Hepatocyte (in vitro differentiated cells): ENCODE results near the gene SMIM38. TPM values are rescaled to one million over a fixed set of nuclear protein-coding genes. Genes with fewer than 3 reads are reported as not detected.

Experiments
- DNase-seq: peaks from one replicate; pipeline ENCODE4 v3.0.0-alpha.2; 2016; ENCODE audit warnings: low spot score
- H2AFZ ChIP-seq: fragments of 200-600 bp; sonication (generic); 2 replicates; pipeline ENCODE4 v1.6.0; 2016; ENCODE audit warnings: antibody characterized with exemption, mild to moderate bottlenecking
- H3K27ac ChIP-seq: fragments of 200-600 bp; sonication (generic); 2 replicates; pipeline ENCODE4 v1.5.1; 2016; ENCODE audit warnings: mild to moderate bottlenecking
- H3K27me3 ChIP-seq: fragments of 200-600 bp; sonication (generic); 2 replicates; pipeline ENCODE4 v1.6.1; 2016
- H3K36me3 ChIP-seq: fragments of 200-600 bp; sonication (generic); replicated peaks from 2 replicates; pipeline ENCODE4 v1.5.1; 2016; ENCODE audit warnings: low read depth; ENCODE audit not compliant: insufficient read depth
- H3K4me1 ChIP-seq: fragments of 200-600 bp; sonication (generic); 2 replicates; pipeline ENCODE4 v1.5.1; 2016; ENCODE audit warnings: mild to moderate bottlenecking, moderate library complexity; ENCODE audit not compliant: insufficient read depth
- H3K4me2 ChIP-seq: fragments of 200-600 bp; sonication (generic); 2 replicates; pipeline ENCODE4 v1.6.0; 2016
- H3K4me3 ChIP-seq: fragments of 200-600 bp; sonication (generic); 2 replicates; pipeline ENCODE4 v1.5.1; 2016; ENCODE audit warnings: mild to moderate bottlenecking
- H3K79me2 ChIP-seq: fragments of 200-600 bp; sonication (generic); 2 replicates; pipeline ENCODE4 v1.6.0; 2017; ENCODE audit warnings: mild to moderate bottlenecking
- H3K9me2 ChIP-seq: fragments of 200-600 bp; sonication (generic); replicated peaks from 2 replicates; pipeline ENCODE4 v1.6.0; 2017; ENCODE audit warnings: mild to moderate bottlenecking; ENCODE audit not compliant: insufficient read depth
- H3K9me3 ChIP-seq: fragments of 200-600 bp; sonication (generic); 2 replicates; pipeline ENCODE4 v1.5.1; 2016; ENCODE audit warnings: low read depth, mild to moderate bottlenecking
- H4K20me1 ChIP-seq: fragments of 200-600 bp; sonication (generic); 2 replicates; pipeline ENCODE4 v1.6.0; 2016; ENCODE audit warnings: mild to moderate bottlenecking; ENCODE audit not compliant: insufficient read depth, poor library complexity, severe bottlenecking
- CTCF ChIP-seq: fragments of 200-600 bp; sonication (generic); IDR thresholded peaks from 2 replicates; pipeline ENCODE4 v1.5.1; 2016; ENCODE audit warnings: antibody characterized with exemption, mild to moderate bottlenecking; ENCODE audit not compliant: poor library complexity
- EZH2 ChIP-seq: fragments of 200-600 bp; sonication (generic); IDR thresholded peaks from 2 replicates; pipeline ENCODE4 v1.6.1; 2016; ENCODE audit warnings: antibody characterized with exemption, mild to moderate bottlenecking, borderline replicate concordance
- EZH2phosphoT487 ChIP-seq: fragments of 200-600 bp; sonication (generic); IDR thresholded peaks from one replicate; pipeline ENCODE4 v1.6.1; 2018; ENCODE audit warnings: antibody characterized with exemption, mild to moderate bottlenecking, low read depth, moderate library complexity; ENCODE audit not compliant: unreplicated experiment, severe bottlenecking
- WGBS: methylation state at CpG from one replicate; pipeline ENCODE4 v1.1.6; 2016; ENCODE audit warnings: low lambda C conversion rate; ENCODE audit errors: missing lambda C conversion rate; 5-methylcytosine and 5-hydroxymethylcytosine counted together
- polyA plus RNA-seq: library from polyadenylated mRNA; unstranded; fragments of >200 nt; fragmentation: Nextera tagmentation; extraction: Ambion mirVana; gene quantifications from 2 replicates; pipeline ENCODE4 v1.2.1, GENCODE V29; 2016
- total RNA-seq: library from RNA; depleted of rRNA; stranded (reverse); fragments of >200 nt; gene quantifications from 2 replicates; pipeline ENCODE4 v1.2.3, GENCODE V29; 2014

Gene SMIM38
- total and polyA plus RNA-seq, 2 experiments from 2014 or later: 0.64 to 0.70 TPM

GRCh38 chr11:69114362-69114761 lies 41.4 kb upstream of the SMIM38 start:
- no peak overlapping the region for H3K4me3 ChIP-seq
- H3K4me1 ChIP-seq: no peaks in the 10 kb centered on the region
- no peak overlapping the region for H3K27ac ChIP-seq
- no peaks in the 10 kb centered on the region for H3K36me3 ChIP-seq
- no peaks in the 10 kb centered on the region for H4K20me1 ChIP-seq
- TF ChIP-seq EZH2phosphoT487 (no peak), EZH2 (no peak), CTCF (no peak)
- no peaks in the 10 kb centered on the region for H3K27me3 ChIP-seq
- no peaks in the 10 kb centered on the region for H3K79me2 ChIP-seq
- no peak overlapping the region for H3K4me2 ChIP-seq
- H3K9me2 ChIP-seq: no peaks in the 10 kb centered on the region
- DNase-seq: no peak
- H2AFZ ChIP-seq: no peak overlapping the region
- H3K9me3 ChIP-seq: no peaks in the 10 kb centered on the region
- 92% methylated on average over 6 of the region's 6 CpGs for WGBS

- H3K36me3 ChIP-seq: no peaks in the 10 kb centered on the region
- H3K27ac ChIP-seq: no peak overlapping the region
- H3K9me2 ChIP-seq: no peaks in the 10 kb centered on the region
- DNase-seq: no peak
- no peak overlapping the region for H3K4me3 ChIP-seq
- WGBS: 65% methylated on average over 21 of the region's 21 CpGs
- no peak for TF ChIP-seq EZH2
- no peak for TF ChIP-seq EZH2phosphoT487
- TF ChIP-seq CTCF: no peak
- no peaks in the 10 kb centered on the region for H3K9me3 ChIP-seq
- no peaks in the 10 kb centered on the region for H3K27me3 ChIP-seq
- H3K79me2 ChIP-seq: no peaks in the 10 kb centered on the region
- H3K4me1 ChIP-seq: no peaks in the 10 kb centered on the region
- no peaks in the 10 kb centered on the region for H4K20me1 ChIP-seq
- no peak overlapping the region for H2AFZ ChIP-seq
- no peak overlapping the region for H3K4me2 ChIP-seq
Observed at GRCh38 chr11:69114811-69115523, 40.8 kb upstream of the SMIM38 start.

GRCh38 chr11:69115586-69116560 lies 39.9 kb upstream of the SMIM38 start:
- H3K27me3 ChIP-seq: no peaks in the 10 kb centered on the region
- H3K79me2 ChIP-seq: no peaks in the 10 kb centered on the region
- H3K36me3 ChIP-seq: no peaks in the 10 kb centered on the region
- H3K27ac ChIP-seq: no peak overlapping the region
- no peak overlapping the region for H3K4me2 ChIP-seq
- H3K9me3 ChIP-seq: no peaks in the 10 kb centered on the region
- H3K4me1 ChIP-seq: no peaks in the 10 kb centered on the region
- no peaks in the 10 kb centered on the region for H4K20me1 ChIP-seq
- no peaks in the 10 kb centered on the region for H3K9me2 ChIP-seq
- no peak for DNase-seq
- 86% methylated on average over 41 of the region's 41 CpGs for WGBS
- no peak for TF ChIP-seq EZH2phosphoT487
- no peak for TF ChIP-seq CTCF
- TF ChIP-seq EZH2: no peak
- no peak overlapping the region for H3K4me3 ChIP-seq
- no peak overlapping the region for H2AFZ ChIP-seq
